AG04450 (cell line): ENCODE results near the gene TPM1. TPM values are rescaled to one million over a fixed set of nuclear protein-coding genes. Genes with fewer than 3 reads are reported as not detected.
A peak's percentile ranks its signal among the peaks of the same experiment; 100 is the strongest.

Experiments used
- CTCF ChIA-PET: fragments of 300-600, 350-600 bp; formaldehyde crosslinking; extraction: SDS; loops from one replicate; lab custom pipeline; 2022; ENCODE audit warnings: antibody characterized with exemption, inconsistent platforms; lab: Charles Lee
- POLR2A ChIA-PET: fragments of 350-600 bp; formaldehyde crosslinking; extraction: SDS; loops from one replicate; lab custom pipeline; 2021; ENCODE audit warnings: antibody characterized with exemption, inconsistent platforms; lab: Yijun Ruan, JAX
- DNase-seq: peaks from one replicate; pipeline ENCODE4 v3.0.0-alpha.2; 2011; ENCODE audit warnings: low read depth, low spot score
- H3K27ac ChIP-seq: one replicate; pipeline ENCODE4 v1.5.1; 2012; ENCODE audit warnings: low read depth, low read length, control low read depth
- H3K27me3 ChIP-seq: one replicate; pipeline ENCODE4 v1.6.0; 2012; ENCODE audit warnings: low read length; ENCODE audit not compliant: control insufficient read depth, insufficient read depth
- H3K4me3 ChIP-seq: 2 replicates; pipeline ENCODE4 v1.5.1; 2011; ENCODE audit warnings: mild to moderate bottlenecking, low read depth, low read length, control low read depth
- H3K9me3 ChIP-seq: 2 replicates; pipeline ENCODE4 v1.5.1; 2012; ENCODE audit warnings: low read length; ENCODE audit not compliant: control insufficient read depth, insufficient read depth
- polyA plus RNA-seq: library from polyadenylated mRNA; depleted of rRNA; stranded (reverse); fragments of >200 nt; gene quantifications from 2 replicates; pipeline ENCODE4 v1.2.3, GENCODE V29; 2011
- TF ChIP-seq, protein P1 (sequence below): IDR thresholded peaks from 2 replicates; pipeline ENCODE4 v1.5.1; 2011; ENCODE audit warnings: low read depth, low read length, control low read depth, inconsistent platforms

TPM1 gene
- polyA plus RNA-seq, 1 experiment, result 1,348 TPM

DNA sequence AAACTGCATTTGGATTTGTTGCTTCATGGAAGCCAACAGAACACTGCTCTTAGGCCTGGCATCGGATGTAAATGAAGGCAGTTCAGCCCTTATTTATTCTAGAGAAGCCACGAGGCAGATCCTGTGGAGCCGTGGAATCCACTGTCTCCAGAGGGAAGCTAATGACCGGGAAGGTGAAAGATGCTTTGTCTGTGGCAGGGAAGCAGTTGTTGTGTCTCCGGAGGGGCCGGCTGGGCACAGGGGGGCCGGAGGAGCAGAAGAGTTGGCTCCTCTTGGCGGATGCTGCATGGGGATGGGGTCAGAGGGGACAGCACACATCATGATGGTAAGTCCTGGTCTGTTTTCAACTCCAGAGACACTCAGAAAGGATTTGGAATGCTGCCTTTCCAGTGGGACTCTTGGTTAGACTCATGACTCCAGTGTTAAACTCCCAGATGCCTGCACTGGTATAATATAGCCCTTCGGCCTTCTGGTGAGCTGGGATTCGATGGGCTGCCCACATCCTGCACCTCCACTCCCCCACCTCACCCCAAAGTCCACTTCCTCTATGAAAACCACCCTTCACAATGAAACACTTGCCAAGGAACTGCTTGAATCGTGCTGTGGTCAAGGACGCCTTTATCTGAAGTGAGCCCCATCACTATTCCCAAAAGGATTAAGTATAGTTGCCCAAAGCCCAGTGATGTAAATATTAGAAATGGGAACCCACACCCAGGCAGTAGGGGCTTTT, 33.6 kb downstream of the TPM1 start:
- Histone ChIP-seq H3K9me3 (no peaks in the 10 kb centered on the region), H3K27me3 (no peaks in the 10 kb centered on the region), H3K27ac (peak overlapping the region; percentile 11), H3K4me3 (no peak overlapping the region)
- CTCF ChIA-PET, result interaction anchor here (0.9 kb wide), 1 partner anchor 18 kb away, joined by 3 read pairs; no protein-coding TSS in a partner anchor
- TF ChIP-seq, protein P1, sequence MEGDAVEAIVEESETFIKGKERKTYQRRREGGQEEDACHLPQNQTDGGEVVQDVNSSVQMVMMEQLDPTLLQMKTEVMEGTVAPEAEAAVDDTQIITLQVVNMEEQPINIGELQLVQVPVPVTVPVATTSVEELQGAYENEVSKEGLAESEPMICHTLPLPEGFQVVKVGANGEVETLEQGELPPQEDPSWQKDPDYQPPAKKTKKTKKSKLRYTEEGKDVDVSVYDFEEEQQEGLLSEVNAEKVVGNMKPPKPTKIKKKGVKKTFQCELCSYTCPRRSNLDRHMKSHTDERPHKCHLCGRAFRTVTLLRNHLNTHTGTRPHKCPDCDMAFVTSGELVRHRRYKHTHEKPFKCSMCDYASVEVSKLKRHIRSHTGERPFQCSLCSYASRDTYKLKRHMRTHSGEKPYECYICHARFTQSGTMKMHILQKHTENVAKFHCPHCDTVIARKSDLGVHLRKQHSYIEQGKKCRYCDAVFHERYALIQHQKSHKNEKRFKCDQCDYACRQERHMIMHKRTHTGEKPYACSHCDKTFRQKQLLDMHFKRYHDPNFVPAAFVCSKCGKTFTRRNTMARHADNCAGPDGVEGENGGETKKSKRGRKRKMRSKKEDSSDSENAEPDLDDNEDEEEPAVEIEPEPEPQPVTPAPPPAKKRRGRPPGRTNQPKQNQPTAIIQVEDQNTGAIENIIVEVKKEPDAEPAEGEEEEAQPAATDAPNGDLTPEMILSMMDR, result no peak
- POLR2A ChIA-PET, result interaction anchor here (1.0 kb wide), 2 partner anchors 11 to 13 kb away, joined by 3 read pairs; no protein-coding TSS in a partner anchor
- DNase-seq, result no peak

DNA sequence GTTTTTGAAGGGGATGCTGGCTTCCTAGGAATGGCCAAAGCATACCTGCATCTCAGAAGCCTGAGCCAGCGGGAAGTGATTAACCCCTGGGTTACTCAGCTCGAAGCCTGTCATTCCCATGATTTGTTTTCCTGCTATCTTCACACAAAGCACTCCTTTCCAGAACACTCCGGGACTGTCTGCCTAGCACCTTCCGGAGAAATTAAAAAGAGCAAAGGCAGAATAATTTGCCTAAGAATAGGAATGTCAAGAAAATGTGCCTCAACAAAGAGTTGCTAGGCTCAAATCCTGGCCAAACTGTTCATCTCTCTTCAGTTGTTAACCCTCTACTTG, 34.1 kb downstream of the TPM1 start:
- no peak for DNase-seq
- POLR2A ChIA-PET, result interaction anchor here (1.0 kb wide), 1 partner anchor 13 kb away, joined by 3 read pairs; no protein-coding TSS in a partner anchor

DNA sequence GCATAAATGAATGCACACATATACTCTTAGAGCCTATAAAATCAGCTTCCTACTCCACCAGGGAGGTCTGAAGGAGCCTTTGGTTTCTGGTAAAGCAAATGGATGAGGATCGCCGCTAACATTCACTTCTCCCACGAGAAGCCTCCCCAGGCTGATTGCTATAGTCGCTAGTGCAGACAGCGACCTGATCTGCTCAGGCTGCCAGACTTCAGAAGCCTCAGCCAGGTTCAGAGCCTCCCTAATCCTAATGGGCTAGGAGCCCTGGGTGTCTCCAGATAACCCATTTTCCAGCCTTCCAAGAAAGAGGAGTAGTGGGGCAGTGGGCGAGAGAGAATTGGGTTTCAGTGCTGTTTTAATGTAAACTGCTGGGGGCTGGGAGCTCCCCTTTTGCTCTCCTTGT, 35.4 kb downstream of the TPM1 start:
- Histone ChIP-seq H3K9me3 (no peaks in the 10 kb centered on the region), H3K27ac (no peak overlapping the region), H3K4me3 (no peak overlapping the region), H3K27me3 (no peaks in the 10 kb centered on the region)
- TF ChIP-seq, protein P1, result no peak
- no peak for DNase-seq
- POLR2A ChIA-PET, result no interaction called here
- CTCF ChIA-PET, result interaction anchor here (1.4 to 1.6 kb wide), 2 partner anchors 16 to 30 kb away, joined by 3 to 8 read pairs; no protein-coding TSS in a partner anchor

More for the DNA sequence above, 34.1 kb downstream of the TPM1 start:
- Histone ChIP-seq H3K27me3 (no peaks in the 10 kb centered on the region), H3K27ac (no peak overlapping the region), H3K9me3 (no peaks in the 10 kb centered on the region), H3K4me3 (no peak overlapping the region)
- TF ChIP-seq, protein P1, result no peak
- CTCF ChIA-PET, result interaction anchor here (0.9 kb wide), 1 partner anchor 17 kb away, joined by 3 read pairs; no protein-coding TSS in a partner anchor

DNA sequence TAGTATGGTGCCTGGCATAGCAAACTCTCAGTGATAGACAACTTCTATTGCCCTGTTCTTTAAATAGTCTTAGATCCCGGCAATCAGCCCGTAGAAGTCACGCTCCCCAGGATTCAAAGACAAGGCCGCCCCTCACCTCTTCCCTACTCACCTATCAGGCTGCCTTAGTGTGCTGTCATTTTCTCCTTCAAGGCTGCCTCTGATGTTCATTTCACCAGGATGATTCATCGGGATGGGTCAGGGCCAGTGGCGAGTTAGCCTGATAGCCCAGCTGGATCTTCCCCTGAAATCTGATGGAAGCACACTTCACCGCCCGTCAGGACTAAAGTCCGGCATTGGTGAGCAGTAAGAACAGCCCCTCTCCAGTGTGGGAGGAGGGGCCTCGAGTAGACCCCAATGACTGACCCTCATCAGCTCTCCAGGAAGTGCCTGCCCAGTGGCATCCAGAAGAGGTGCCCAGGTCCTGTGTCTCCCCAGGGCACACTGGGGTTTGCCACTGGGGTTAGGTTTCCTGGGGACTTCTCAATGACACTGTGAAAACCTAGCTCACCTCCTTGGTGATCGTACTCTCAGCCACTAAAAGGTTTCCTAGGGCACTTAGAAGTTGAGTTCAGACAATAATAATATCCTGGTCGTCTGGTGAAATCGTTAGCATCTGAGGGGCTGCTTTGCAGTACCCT, 37.5 kb downstream of the TPM1 start:
- CTCF ChIA-PET, result interaction anchor here (1.1 to 3.0 kb wide), 3 partner anchors 9 to 33 kb away, joined by 5 to 16 read pairs (median 6); no protein-coding TSS in a partner anchor

More for the DNA sequence above, 37.5 kb downstream of the TPM1 start:
- POLR2A ChIA-PET, result interaction anchor here (0.6 to 1.6 kb wide), 5 partner anchors 9 to 56 kb away, joined by 3 to 8 read pairs (median 4); no protein-coding TSS in a partner anchor
- H3K27me3 ChIP-seq, result no peaks in the 10 kb centered on the region
- H3K27ac ChIP-seq, result no peak overlapping the region
- TF ChIP-seq, protein P1, result no peak
- H3K4me3 ChIP-seq, result no peak overlapping the region
- no peaks in the 10 kb centered on the region for H3K9me3 ChIP-seq
- no peak for DNase-seq
